Stimulated activated CD8-positive, alpha-beta memory T cell treated with anti-CD3 and anti-CD28 coated beads, Interleukin-12 subunit alpha, Interleukin-12 subunit beta, amount 100 ng/mL, for 1 hour (primary cell): ENCODE results near the gene KCNC3.

Source experiments
- DNase-seq: peaks from one replicate; pipeline ENCODE4 v3.0.0-alpha.2; 2020; ENCODE audit warnings: low read depth

KCNC3 gene

GRCh38 chr19:50327013-50327412, 2.2 kb downstream of the KCNC3 start:
- DNase-seq = no peak

GRCh38 chr19:50326101-50326664, 3.0 kb downstream of the KCNC3 start:
- DNase-seq = no peak

DNA sequence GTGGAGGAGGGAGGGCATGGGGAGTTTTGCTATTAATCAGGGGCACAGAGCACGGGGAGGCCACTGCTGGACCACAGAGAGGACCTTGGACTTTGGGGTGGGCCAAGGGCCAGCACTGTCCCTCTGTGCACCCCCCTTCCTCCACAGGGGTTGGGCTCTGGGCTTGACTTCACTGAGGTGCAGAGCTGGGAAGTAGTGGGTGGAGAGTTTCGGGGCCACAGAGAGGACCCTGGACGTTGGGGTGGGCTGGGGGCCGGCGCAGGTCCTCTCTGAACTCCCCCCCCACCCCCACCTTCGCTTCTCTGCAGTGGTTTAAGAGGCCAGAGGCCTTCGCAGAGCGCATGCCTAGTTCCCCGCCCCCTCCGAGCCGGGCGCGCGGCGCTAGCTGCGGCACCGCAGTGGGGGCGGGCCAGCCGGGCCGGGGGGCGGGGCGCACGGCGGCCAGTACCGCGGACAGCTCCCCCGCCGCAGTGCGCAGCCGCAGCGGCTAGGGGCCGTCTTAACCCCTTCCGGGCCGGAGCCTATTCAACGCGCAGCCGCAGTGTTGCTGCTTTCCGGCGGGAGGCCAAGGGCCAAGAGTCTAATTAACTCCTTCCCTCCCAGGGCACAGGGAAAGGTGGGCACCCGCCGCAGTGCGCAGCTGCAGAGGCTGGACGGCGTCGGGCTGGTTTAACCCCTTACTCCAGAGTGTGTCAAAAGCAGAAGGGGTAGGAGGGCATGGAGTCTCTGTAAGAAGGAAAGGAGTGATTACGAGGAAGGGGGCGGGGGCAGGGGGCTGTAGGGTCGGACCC, 3.7 kb downstream of the KCNC3 start:
- DNase-seq = peak; percentile 40

GRCh38 chr19:50324331-50324730, 4.8 kb downstream of the KCNC3 start:
- no peak for DNase-seq

GRCh38 chr19:50323782-50324133, 5.4 kb downstream of the KCNC3 start:
- no peak for DNase-seq

DNA sequence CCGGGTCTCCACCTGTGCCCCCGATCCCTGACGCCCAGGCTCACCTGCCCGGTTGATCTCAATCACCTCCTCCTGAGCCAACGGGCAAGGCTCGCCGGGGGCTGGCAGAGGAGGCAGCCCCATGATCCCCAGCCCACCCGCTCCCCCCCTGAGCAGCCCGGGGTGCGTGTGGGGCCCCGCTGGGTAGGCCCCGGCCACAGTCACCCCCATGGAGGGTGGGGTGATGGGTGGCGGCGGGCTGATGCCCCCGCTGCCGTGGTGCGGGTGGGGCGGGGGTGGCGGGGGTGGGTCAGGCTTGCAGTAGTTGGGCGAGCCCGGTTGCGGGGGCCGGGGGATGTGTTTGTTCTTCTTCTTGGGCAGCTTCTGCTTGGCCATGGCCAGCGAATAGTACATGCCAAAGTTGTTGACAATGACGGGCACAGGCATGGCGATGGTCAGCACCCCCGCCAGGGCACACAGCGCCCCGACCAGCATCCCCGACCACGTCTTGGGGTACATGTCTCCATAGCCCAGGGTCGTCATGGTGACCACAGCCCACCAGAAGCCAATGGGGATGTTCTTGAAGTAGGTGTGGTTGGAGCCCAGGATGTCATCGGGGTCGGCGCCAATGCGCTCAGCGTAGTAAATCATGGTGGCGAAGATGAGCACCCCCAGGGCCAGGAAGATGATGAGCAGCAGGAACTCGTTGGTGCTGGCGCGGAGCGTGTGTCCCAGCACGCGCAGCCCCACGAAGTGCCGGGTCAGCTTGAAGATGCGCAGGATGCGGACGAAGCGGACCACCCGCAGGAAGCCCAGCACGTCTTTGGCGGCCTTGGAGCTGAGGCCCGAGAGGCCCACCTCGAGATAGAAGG, 6.0 kb downstream of the KCNC3 start:
- no peak for DNase-seq

DNA sequence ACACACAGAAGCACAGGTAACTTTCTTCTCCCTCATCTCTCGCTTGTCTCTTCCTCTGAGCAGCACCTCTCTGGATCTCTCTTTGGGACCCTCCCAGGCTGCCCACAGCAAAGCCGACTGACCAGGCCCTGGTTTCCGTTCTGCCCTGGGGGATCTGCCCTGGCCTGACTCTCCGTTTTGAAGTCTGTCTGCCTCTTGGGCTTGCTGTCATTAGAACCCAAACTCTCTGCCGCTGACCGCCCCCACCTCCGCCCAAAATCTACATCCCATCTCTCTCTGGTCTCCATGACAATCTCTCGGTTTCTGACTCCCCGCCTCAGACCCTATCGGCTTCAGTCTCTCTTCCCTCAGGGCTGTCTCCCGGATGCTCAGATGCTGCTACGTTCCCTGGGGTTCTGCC, 6.9 kb downstream of the KCNC3 start:
- no peak for DNase-seq

DNA sequence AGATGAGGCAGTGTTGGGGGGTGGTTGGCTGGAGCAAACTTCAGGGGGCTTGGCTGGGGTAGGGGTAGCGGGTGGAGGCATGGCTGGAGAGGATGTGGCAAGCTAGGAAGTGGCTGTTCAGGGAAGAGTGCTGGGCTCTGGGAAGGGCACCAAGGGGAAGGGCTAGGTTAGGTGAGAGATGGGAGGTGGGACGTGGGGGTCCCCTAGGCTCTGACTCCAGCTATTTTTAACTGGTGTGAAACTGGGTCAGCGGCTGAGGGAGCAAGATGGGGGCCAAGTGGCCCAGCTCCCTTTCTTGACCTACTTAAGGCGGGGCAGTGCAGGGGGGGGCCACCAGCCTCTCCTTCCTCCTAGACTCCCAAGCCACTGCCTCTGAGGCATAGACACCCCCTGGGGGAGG, 7.3 kb downstream of the KCNC3 start:
- no peak for DNase-seq

DNA sequence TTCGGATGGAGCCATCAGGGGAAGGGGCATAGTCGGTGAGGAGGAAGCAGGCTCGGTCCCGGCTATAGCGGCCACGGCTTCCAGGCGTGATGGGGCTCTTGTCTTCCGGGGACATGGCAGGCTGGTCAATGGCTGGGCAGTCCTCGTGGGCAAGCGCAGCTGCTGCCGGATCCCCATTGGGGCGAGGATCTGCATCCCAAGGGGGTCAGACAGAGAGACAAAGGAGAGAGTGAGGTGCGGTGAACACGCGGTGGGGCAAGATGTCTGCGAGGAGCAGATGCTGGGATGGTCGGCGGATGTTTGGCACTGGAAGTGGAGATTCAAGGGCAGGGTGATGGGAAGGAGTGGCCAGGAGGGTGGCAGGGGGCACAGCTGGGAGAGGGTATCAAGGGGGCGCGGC, 8.6 kb downstream of the KCNC3 start:
- no peak for DNase-seq

DNA sequence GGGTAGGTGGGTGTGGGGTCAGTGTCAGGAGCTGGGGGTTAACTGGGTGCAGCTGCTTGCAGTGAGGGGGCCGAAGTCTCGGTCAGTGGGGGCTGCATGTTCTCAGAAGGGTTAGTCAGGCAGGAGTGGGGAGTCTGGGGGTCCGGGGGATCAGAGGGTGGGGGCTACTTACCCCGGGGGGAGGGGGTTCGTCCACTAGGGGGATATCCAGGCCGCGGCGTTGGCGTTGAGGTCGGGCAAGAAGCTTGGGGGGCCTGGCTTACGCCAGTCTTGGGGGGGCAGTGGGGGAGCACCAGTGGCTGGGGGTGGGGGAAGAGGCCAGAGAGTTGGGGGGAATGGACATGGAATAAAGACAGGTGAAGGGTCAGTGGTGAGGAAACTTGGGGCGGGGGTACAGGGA, 9.1 kb downstream of the KCNC3 start:
- DNase-seq = no peak

GRCh38 chr19:50319156-50319555, 10.0 kb downstream of the KCNC3 start:
- DNase-seq = no peak

- DNase-seq = no peak
These were observed 10.7 kb downstream of the KCNC3 start for GRCh38 chr19:50318438-50318837.

DNA sequence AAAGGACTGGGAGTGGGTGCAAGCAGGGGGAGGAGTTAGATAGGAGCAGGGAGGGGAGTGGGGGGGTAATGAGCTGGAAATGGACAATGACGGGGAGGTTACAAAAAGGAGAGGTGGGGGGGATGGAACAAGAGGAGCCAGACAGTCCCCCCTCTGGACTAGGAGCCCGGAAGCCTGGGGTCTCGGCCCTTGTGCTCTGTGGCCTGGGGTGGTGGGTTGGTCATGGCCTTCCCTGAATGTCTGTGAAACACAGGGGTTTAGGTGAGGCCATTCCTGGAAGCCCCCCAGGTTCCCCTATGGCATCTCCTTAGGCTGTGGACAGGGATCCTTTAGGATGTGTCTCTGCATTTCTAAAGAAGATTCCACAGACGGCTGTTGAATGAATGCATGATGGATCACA, 12.1 kb downstream of the KCNC3 start:
- no peak for DNase-seq

DNA sequence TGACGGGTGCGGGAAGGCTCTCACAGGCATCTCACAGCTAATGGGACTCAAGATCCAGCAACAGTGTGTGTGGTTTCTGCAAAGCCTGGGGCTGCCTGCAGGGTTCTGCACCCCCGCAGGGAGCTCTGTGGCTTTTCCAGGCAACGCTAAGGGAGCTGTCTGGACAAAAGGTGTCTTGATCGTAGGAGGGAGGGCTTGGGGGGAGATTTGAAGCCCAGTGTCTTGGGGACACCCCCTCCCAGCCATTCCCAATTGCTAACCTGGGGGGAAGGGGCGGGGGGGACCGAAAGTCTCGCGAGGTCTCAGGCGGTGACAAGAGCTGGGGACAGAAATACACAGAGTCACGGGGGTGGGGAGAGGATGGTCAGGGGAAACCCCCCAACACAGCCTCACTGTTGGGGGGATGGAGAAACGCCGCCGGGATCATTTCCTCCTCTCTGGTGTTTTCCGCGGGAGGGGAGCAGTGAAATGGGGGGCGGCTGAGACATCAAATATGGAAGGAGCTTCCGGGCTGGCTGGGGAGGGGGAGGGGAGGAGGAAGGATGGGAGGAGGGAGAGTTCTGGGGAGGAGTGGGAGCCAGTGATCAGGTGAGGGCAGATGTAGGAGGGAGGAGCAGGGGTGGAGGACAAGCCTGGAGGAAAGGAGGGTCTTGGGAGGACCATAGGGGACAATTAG, 13.3 kb downstream of the KCNC3 start:
- DNase-seq = no peak

DNA sequence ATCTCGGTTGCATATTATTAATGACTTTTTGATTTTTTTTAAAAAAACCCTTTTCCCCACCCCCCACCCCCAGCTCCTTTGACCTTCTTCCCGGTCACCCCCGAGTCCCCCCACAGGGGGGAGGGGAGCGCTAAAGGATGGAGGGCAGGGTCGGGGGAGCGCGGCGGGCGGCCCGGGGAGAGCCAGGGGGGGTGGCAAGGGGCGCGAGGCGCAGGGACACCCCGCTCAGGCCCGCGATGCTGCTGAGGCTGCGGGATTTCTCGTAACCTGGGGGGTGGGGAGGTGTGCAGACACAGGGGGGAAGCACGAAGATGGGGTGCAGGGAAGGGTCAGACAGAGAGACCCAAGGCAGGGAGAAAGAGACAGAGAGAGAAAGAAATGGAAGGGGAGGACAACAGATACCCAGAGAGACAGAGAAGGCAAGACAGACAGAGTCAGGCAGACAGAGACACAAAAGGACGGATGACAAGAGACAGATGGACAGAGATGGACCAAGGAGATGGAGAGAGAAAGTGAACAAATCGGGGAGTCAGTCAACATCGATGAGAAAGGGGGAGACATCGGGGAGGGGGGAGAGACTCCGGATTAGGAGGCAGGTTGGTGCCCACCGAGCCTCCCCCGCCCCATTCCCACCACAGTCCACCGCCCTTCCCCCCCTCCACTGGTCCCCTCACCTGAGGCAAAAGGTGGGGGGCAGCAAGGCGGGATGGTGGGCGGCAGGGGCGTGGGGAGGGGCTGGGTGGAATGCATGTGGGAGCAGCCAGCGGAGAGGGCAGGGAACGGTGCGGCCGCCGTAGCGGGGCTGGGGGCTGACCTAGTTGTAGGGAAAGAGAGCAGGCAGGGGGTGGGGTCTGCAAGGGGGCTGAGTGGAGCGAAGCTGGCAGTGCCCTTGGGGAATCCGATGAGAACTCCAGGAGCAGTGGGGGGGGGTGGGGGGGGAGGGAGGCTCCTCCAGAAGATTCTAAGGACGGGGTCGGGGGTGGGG, 14.2 kb downstream of the KCNC3 start:
- DNase-seq = no peak

- DNase-seq = no peak
These were observed 15.2 kb downstream of the KCNC3 start for GRCh38 chr19:50313812-50314536.

DNA sequence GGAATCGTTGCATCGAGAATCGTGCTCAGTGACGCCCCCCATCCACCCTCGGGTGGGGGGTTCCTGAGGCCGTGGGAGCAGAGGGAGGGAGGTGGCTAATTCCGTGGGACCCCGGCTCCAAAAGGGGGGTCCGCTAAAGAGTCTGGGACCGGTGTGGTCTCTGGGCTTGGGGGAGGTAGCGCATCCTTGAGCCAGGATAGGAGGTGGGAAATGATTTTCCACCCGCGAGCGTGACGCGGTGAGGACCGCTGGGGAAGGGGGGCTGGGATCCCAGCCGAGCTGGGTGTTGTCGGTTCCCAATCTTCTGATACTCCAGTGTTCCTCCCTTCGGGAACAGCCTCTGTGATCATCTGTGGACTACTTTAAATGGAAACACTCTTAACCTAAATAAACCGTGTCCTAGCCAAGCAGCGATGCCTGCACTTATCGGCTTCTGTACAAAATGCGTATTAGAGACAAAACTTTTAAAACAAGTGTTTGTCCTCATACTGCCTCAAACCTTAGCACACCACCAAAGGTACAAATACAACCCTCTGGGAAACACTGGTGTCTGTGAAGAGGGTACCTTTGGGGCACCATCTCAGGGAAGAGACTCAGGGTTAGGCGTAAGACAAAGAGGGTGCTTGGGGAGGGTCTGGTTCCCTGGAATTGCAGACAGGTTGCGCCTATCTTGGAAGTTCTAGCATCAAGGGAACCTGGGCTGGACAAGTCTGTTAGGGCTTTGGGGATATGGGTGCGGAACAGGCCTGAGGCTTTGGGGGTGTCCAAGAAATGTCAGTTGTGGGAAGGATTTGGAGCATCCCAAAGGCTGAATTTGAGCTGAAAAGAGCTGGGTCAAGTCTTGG, 16.0 kb downstream of the KCNC3 start:
- DNase-seq = no peak

- DNase-seq = no peak
These were observed 17.2 kb downstream of the KCNC3 start for GRCh38 chr19:50311723-50312635.
